A673 (cell line): ENCODE results near the gene TEAD1. TPM values are rescaled to one million over a fixed set of nuclear protein-coding genes. Genes with fewer than 3 reads are reported as not detected.

Experiments used
- BruUV-seq: library from RNA; stranded (reverse); fragments of 400-500 nt; replicated peaks from 2 replicates; lab custom pipeline; 2021; lab: Mats Ljungman, UMichigan
- CTCF ChIA-PET: fragments of 300-600 bp; sonication (Branson Sonifier 250); formaldehyde crosslinking; loops from one replicate; lab custom pipeline; 2022; ENCODE audit warnings: antibody characterized with exemption; lab: Charles Lee
- POLR2A ChIA-PET: fragments of 300-600 bp; sonication (Branson Sonifier 250); formaldehyde crosslinking; loops from one replicate; lab custom pipeline; 2022; ENCODE audit warnings: antibody characterized with exemption; ENCODE audit not compliant: low non-redundant PET; lab: Charles Lee
- DNase-seq: peaks from one replicate; pipeline ENCODE4 v3.0.0-alpha.2; 2015; ENCODE audit warnings: low spot score
- H3K27ac ChIP-seq: fragments of 200-600 bp; sonication (generic); 2 replicates; pipeline ENCODE4 v1.5.1; 2016; ENCODE audit warnings: mixed run types, low read depth, mild to moderate bottlenecking, mixed read lengths, antibody characterized with exemption, low read length; ENCODE audit not compliant: poor library complexity, severe bottlenecking
- H3K27me3 ChIP-seq: fragments of 200-600 bp; sonication (generic); replicated peaks from 2 replicates; pipeline ENCODE4 v1.6.1; 2017; ENCODE audit warnings: mixed run types, low read depth, mild to moderate bottlenecking, mixed read lengths, antibody characterized with exemption, low read length; ENCODE audit not compliant: insufficient read depth, poor library complexity
- H3K36me3 ChIP-seq: fragments of 200-600 bp; sonication (generic); 2 replicates; pipeline ENCODE4 v1.6.1; 2016; ENCODE audit warnings: mixed run types, mild to moderate bottlenecking, mixed read lengths, antibody characterized with exemption, low read length; ENCODE audit not compliant: insufficient read depth, poor library complexity, severe bottlenecking
- H3K4me1 ChIP-seq: fragments of 200-600 bp; sonication (generic); 2 replicates; pipeline ENCODE4 v1.6.1; 2017; ENCODE audit warnings: mixed run types, mild to moderate bottlenecking, mixed read lengths, antibody characterized with exemption, low read length; ENCODE audit not compliant: insufficient read depth, poor library complexity, severe bottlenecking
- H3K4me3 ChIP-seq: fragments of 200-600 bp; sonication (generic); 2 replicates; pipeline ENCODE4 v1.5.1; 2016; ENCODE audit warnings: low read depth, mixed run types, mild to moderate bottlenecking, mixed read lengths, low read length; ENCODE audit not compliant: poor library complexity, severe bottlenecking
- H3K9me3 ChIP-seq: fragments of 200-600 bp; sonication (generic); 2 replicates; pipeline ENCODE4 v1.6.1; 2016; ENCODE audit warnings: mixed run types, low read depth, mild to moderate bottlenecking, mixed read lengths, antibody characterized with exemption, low read length; ENCODE audit not compliant: poor library complexity, severe bottlenecking
- CTCF ChIP-seq: fragments of 300-800, 200-600 bp; sonication (generic); conservative IDR thresholded peaks from 2 replicates; pipeline ENCODE4 v1.5.1; 2017; ENCODE audit warnings: low read depth, mild to moderate bottlenecking, antibody characterized with exemption, low read length, moderate library complexity, mixed read lengths
- EZH2 ChIP-seq: fragments of 200-600 bp; sonication (generic); IDR thresholded peaks from 2 replicates; pipeline ENCODE4 v1.6.1; 2017; ENCODE audit warnings: borderline replicate concordance, low read depth, mild to moderate bottlenecking, mixed read lengths, antibody characterized with exemption, low read length; ENCODE audit not compliant: poor library complexity, severe bottlenecking
- intact Hi-C: fragments of 100-400 bp; cut with micrococcal nuclease; formaldehyde crosslinking; loops from one replicate; pipeline ENCODE4 v1.10.0; 2022; ENCODE audit not compliant: unreplicated experiment
- total RNA-seq: library from RNA; stranded (reverse); gene quantifications from 2 replicates; pipeline ENCODE4 v1.2.3, GENCODE V29; 2021

The TEAD1 gene
- total RNA-seq, 1 experiment from 2014 or later: 81.8 TPM

- ChIA-PET POLR2A (interaction anchor here (0.6 kb wide), 1 partner anchor 96 kb away, joined by 4 read pairs; no protein-coding TSS in a partner anchor), CTCF (no interaction called here)
These were observed 18.2 kb downstream of the TEAD1 start for GRCh38 chr11:12692229-12693075.

GRCh38 chr11:12693094-12693478, 18.9 kb downstream of the TEAD1 start:
- TSS peak; percentile 72 for BruUV-seq
- H3K4me1 ChIP-seq: peaks cover 80% of the 10 kb centered on the region
- POLR2A ChIA-PET: no interaction called here

More at GRCh38 chr11:12692229-12693075, 18.2 kb downstream of the TEAD1 start:
- Histone ChIP-seq H3K27ac (peak overlapping the region; percentile 85), H3K4me3 (peak overlapping the region; percentile 23), H3K36me3 (no peaks in the 10 kb centered on the region), H3K4me1 (peaks cover 79% of the 10 kb centered on the region), H3K9me3 (no peaks in the 10 kb centered on the region), H3K27me3 (no peaks in the 10 kb centered on the region)
- BruUV-seq: no TSS peak
- DNase-seq: peak; percentile 75
- TF ChIP-seq CTCF (no peak), EZH2 (no peak)
- intact Hi-C loops: no loop called here

More at GRCh38 chr11:12693094-12693478, 18.9 kb downstream of the TEAD1 start:
- TF ChIP-seq CTCF: no peak
- TF ChIP-seq EZH2: no peak
- Histone ChIP-seq H3K9me3 (no peaks in the 10 kb centered on the region), H3K27ac (peak overlapping the region; percentile 85), H3K4me3 (peak overlapping the region; percentile 23), H3K36me3 (no peaks in the 10 kb centered on the region), H3K27me3 (no peaks in the 10 kb centered on the region)
- peak; percentile 37 for DNase-seq
- CTCF ChIA-PET: no interaction called here
- intact Hi-C loops: no loop called here
